ENCODE measurements around the gene SMAD3. TPM values are rescaled to one million over a fixed set of nuclear protein-coding genes. Genes with fewer than 3 reads are reported as not detected.

The SMAD3 gene
- total RNA-seq, 1 donor from 2014 or later: 18.8 TPM

GRCh38 chr15:67064607-67065530, 533 bp upstream of the SMAD3 start:
- peak; percentile 63 for DNase-seq
- Histone ChIP-seq H3K4me1 (peaks cover 53% of the 10 kb centered on the region), H3K36me3 (no peaks in the 10 kb centered on the region), H3K9me3 (replicated peaks) (no peaks in the 10 kb centered on the region), H3K27me3 (ENCODE audit: low read depth) (no peaks in the 10 kb centered on the region), H3K27ac (replicated peaks) (peak overlapping the region; percentile 96), H3K4me3 (peak overlapping the region; percentile 91)
- intact Hi-C loops (cut with micrococcal nuclease): no loop called here
- TF ChIP-seq, protein P1, sequence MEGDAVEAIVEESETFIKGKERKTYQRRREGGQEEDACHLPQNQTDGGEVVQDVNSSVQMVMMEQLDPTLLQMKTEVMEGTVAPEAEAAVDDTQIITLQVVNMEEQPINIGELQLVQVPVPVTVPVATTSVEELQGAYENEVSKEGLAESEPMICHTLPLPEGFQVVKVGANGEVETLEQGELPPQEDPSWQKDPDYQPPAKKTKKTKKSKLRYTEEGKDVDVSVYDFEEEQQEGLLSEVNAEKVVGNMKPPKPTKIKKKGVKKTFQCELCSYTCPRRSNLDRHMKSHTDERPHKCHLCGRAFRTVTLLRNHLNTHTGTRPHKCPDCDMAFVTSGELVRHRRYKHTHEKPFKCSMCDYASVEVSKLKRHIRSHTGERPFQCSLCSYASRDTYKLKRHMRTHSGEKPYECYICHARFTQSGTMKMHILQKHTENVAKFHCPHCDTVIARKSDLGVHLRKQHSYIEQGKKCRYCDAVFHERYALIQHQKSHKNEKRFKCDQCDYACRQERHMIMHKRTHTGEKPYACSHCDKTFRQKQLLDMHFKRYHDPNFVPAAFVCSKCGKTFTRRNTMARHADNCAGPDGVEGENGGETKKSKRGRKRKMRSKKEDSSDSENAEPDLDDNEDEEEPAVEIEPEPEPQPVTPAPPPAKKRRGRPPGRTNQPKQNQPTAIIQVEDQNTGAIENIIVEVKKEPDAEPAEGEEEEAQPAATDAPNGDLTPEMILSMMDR (IDR thresholded peaks at IDR 0.05; ENCODE audit: borderline replicate concordance): no peak

DNA sequence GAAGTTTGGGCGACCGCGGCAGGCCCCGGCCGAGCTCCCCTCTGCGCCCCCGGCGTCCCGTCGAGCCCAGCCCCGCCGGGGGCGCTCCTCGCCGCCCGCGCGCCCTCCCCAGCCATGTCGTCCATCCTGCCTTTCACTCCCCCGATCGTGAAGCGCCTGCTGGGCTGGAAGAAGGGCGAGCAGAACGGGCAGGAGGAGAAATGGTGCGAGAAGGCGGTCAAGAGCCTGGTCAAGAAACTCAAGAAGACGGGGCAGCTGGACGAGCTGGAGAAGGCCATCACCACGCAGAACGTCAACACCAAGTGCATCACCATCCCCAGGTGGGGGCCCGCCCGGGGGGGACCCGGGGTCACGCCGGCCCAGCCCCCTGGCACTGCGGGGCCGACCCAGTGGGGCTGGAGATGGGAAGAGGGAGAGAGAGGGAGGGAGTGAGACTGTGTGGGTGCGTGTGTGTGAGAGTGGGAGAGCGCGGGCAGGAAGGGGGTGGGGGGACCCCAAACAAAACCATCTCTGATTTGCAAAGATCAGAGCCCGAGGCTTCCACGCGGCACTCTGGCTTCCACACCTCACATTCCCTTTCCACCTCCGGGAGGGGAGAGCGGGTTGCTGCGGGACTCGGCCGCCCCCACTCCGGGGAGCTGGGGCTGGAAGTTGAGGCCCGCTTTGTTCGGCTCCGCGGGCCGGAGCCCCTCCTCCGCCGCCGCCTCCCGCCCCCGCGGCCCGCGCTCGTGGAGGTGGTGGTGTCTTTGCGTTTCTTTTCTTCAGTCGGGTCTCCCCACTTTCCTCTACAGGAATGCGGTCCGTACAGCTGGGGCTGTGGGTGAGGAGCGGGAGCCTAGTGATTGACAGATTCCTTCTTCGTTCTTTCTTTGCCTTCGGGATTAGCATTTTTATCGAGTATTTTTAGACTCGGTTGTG, 898 bp downstream of the SMAD3 start:
- no peaks in the 10 kb centered on the region for H3K9me3 ChIP-seq (replicated peaks)
- H3K27me3 ChIP-seq (ENCODE audit: low read depth): no peaks in the 10 kb centered on the region
- DNase-seq: peak; percentile 28
- peak overlapping the region; percentile 91 for H3K4me3 ChIP-seq
- peaks cover 68% of the 10 kb centered on the region for H3K4me1 ChIP-seq
- intact Hi-C loops (cut with micrococcal nuclease): no loop called here
- H3K27ac ChIP-seq (replicated peaks): peak overlapping the region; percentile 96
- TF ChIP-seq, protein P1 (IDR thresholded peaks at IDR 0.05; ENCODE audit: borderline replicate concordance): no peak
- peaks cover 6% of the 10 kb centered on the region for H3K36me3 ChIP-seq

- Histone ChIP-seq H3K36me3 (peaks cover 7% of the 10 kb centered on the region), H3K27ac (replicated peaks) (peak overlapping the region; percentile 96), H3K4me3 (peak overlapping the region; percentile 91), H3K9me3 (replicated peaks) (no peaks in the 10 kb centered on the region), H3K27me3 (ENCODE audit: low read depth) (no peaks in the 10 kb centered on the region), H3K4me1 (peaks cover 77% of the 10 kb centered on the region)
- TF ChIP-seq, protein P1 (IDR thresholded peaks at IDR 0.05; ENCODE audit: borderline replicate concordance): no peak
- DNase-seq: no peak
- intact Hi-C loops (cut with micrococcal nuclease): no loop called here
These were observed 1.8 kb downstream of the SMAD3 start for GRCh38 chr15:67066959-67067853.

- H3K4me1 ChIP-seq: peaks cover 85% of the 10 kb centered on the region
- H3K27me3 ChIP-seq (ENCODE audit: low read depth): no peaks in the 10 kb centered on the region
- intact Hi-C loops (cut with micrococcal nuclease): no loop called here
- TF ChIP-seq, protein P1 (IDR thresholded peaks at IDR 0.05; ENCODE audit: borderline replicate concordance): no peak
- H3K4me3 ChIP-seq: peak overlapping the region; percentile 91
- DNase-seq: no peak
- H3K36me3 ChIP-seq: peaks cover 7% of the 10 kb centered on the region
- H3K27ac ChIP-seq (replicated peaks): peak overlapping the region; percentile 96
- H3K9me3 ChIP-seq (replicated peaks): no peaks in the 10 kb centered on the region
These were observed 2.6 kb downstream of the SMAD3 start for GRCh38 chr15:67067930-67068551.

All from left ventricle myocardium inferior (tissue), 1 donor.